Caco-2 (cell line): ENCODE results near the gene HS6ST2. TPM values are rescaled to one million over a fixed set of nuclear protein-coding genes. Genes with fewer than 3 reads are reported as not detected.

Experiments
- BruUV-seq: library from RNA; stranded (reverse); fragments of 400-500 nt; replicated peaks from 2 replicates; lab custom pipeline; 2021; lab: Mats Ljungman, UMichigan
- CTCF ChIA-PET: fragments of 300-600 bp; sonication (Branson Sonifier 250); formaldehyde crosslinking; loops from one replicate; lab custom pipeline; 2022; ENCODE audit warnings: antibody characterized with exemption; lab: Charles Lee
- POLR2A ChIA-PET: fragments of 300-600 bp; sonication (Branson Sonifier 250); formaldehyde crosslinking; loops from one replicate; lab custom pipeline; 2022; ENCODE audit warnings: antibody characterized with exemption; lab: Charles Lee
- DNase-seq, 2 experiments: peaks; one replicate each; pipeline versions ENCODE4 v3.0.0 to v3.0.0-alpha.2; 2020 to 2022
- H3K27me3 ChIP-seq: replicated peaks from 2 replicates; pipeline ENCODE4 v1.6.0; 2011; ENCODE audit warnings: low read length; ENCODE audit not compliant: control insufficient read depth, insufficient read depth
- H3K36me3 ChIP-seq: 2 replicates; pipeline ENCODE4 v1.5.1; 2011; ENCODE audit warnings: low read length; ENCODE audit not compliant: control insufficient read depth, insufficient read depth
- H3K4me1 ChIP-seq: fragments of 250-450 bp; sonication (Bioruptor Pico); 2 replicates; pipeline ENCODE4 v1.5.1; 2020; ENCODE audit warnings: mild to moderate bottlenecking
- H3K4me3 ChIP-seq: 2 replicates; pipeline ENCODE4 v1.5.1; 2011; ENCODE audit warnings: low read depth, mild to moderate bottlenecking, control low read depth, low read length
- H3K9me3 ChIP-seq: fragments of 250-450 bp; sonication (Bioruptor Pico); 2 replicates; pipeline ENCODE4 v1.5.1; 2020; ENCODE audit warnings: mild to moderate bottlenecking, moderate library complexity
- H3K27ac Mint-ChIP-seq: one replicate; pipeline ENCODE4 v1.8.0; 2022; ENCODE audit warnings: mixed read lengths; ENCODE audit not compliant: unreplicated experiment
- H3K27me3 Mint-ChIP-seq: one replicate; pipeline ENCODE4 v1.8.0; 2022; ENCODE audit warnings: mixed read lengths; ENCODE audit not compliant: insufficient read depth, unreplicated experiment
- H3K36me3 Mint-ChIP-seq: one replicate; pipeline ENCODE4 v1.8.0; 2022; ENCODE audit warnings: mild to moderate bottlenecking, mixed read lengths; ENCODE audit not compliant: insufficient read depth, unreplicated experiment
- H3K4me1 Mint-ChIP-seq: one replicate; pipeline ENCODE4 v1.8.0; 2022; ENCODE audit warnings: low read depth, mixed read lengths; ENCODE audit not compliant: unreplicated experiment
- H3K4me3 Mint-ChIP-seq: one replicate; pipeline ENCODE4 v1.8.0; 2022; ENCODE audit warnings: mild to moderate bottlenecking, moderate library complexity, mixed read lengths; ENCODE audit not compliant: unreplicated experiment
- H3K9me3 Mint-ChIP-seq: one replicate; pipeline ENCODE4 v1.8.0; 2022; ENCODE audit warnings: mixed read lengths; ENCODE audit not compliant: unreplicated experiment
- intact Hi-C: fragments of 100-400 bp; cut with micrococcal nuclease; formaldehyde crosslinking; loops from one replicate; pipeline ENCODE4 v1.10.0; 2022; ENCODE audit not compliant: unreplicated experiment
- total RNA-seq: library from RNA; stranded (reverse); gene quantifications from 2 replicates; pipeline ENCODE4 v1.2.3, GENCODE V29; 2022
- TF ChIP-seq, protein P1 (sequence below), 2 experiments: fragments of 200-600 bp in 1 of 2; IDR thresholded peaks; 1 replicate in 1 of 2; 2 replicates in 1 of 2; pipeline versions ENCODE4 v1.5.1 to v1.8.0; 2011 to 2022; ENCODE audit warnings: antibody characterized with exemption in 1 of 2, control low read depth in 1 of 2, inconsistent platforms in 1 of 2, low read depth in 1 of 2, low read length in 1 of 2, mild to moderate bottlenecking in 1 of 2, moderate library complexity in 1 of 2; ENCODE audit not compliant: insufficient read depth in 1 of 2, severe bottlenecking in 1 of 2, unreplicated experiment in 1 of 2

Gene HS6ST2
- total RNA-seq, 1 experiment from 2014 or later, result 34.9 TPM

DNA sequence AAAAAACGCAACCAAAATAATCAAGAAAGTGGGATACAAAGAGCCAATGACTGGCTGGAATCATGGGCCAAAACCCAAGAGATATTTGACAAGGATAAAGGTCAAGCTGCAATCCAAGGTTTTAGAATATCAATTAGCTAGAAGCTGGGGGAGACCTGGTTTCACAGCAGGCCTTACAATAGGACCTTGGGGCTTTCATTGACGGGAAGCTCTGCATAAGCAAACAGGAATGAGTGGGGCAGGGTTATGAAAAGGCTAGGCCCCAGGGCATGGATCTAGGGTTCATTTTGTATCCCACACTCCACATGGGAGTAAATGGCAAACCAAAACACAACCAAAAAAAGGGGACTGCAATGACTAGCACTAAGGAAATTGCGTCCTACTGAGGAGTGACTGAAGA lies 215.3 kb downstream of the HS6ST2 start:
- no TSS peak for BruUV-seq

GRCh38 chrX:132742246-132742645 lies 216.2 kb downstream of the HS6ST2 start:
- ChIA-PET POLR2A (no interaction called here), CTCF (no interaction called here)
- H3K4me3 ChIP-seq, result no peak overlapping the region
- no peaks in the 10 kb centered on the region for H3K9me3 Mint-ChIP-seq
- no peak overlapping the region for H3K4me3 Mint-ChIP-seq
- H3K27ac Mint-ChIP-seq, result no peak overlapping the region
- H3K36me3 Mint-ChIP-seq, result no peaks in the 10 kb centered on the region
- TF ChIP-seq, protein P1, sequence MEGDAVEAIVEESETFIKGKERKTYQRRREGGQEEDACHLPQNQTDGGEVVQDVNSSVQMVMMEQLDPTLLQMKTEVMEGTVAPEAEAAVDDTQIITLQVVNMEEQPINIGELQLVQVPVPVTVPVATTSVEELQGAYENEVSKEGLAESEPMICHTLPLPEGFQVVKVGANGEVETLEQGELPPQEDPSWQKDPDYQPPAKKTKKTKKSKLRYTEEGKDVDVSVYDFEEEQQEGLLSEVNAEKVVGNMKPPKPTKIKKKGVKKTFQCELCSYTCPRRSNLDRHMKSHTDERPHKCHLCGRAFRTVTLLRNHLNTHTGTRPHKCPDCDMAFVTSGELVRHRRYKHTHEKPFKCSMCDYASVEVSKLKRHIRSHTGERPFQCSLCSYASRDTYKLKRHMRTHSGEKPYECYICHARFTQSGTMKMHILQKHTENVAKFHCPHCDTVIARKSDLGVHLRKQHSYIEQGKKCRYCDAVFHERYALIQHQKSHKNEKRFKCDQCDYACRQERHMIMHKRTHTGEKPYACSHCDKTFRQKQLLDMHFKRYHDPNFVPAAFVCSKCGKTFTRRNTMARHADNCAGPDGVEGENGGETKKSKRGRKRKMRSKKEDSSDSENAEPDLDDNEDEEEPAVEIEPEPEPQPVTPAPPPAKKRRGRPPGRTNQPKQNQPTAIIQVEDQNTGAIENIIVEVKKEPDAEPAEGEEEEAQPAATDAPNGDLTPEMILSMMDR (IDR thresholded peaks at IDR 0.05; ENCODE audit: insufficient read depth in 1 of 2, low read depth in 1 of 2, low read length in 1 of 2, severe bottlenecking in 1 of 2, unreplicated experiment in 1 of 2), result no peak
- H3K27me3 ChIP-seq, result no peaks in the 10 kb centered on the region
- DNase-seq, result no peak
- intact Hi-C loops, result loop anchor here (5.0 kb wide), 1 partner anchor 430 kb away; no protein-coding TSS in a partner anchor
- H3K27me3 Mint-ChIP-seq, result no peaks in the 10 kb centered on the region
- H3K4me1 Mint-ChIP-seq, result peaks cover 6% of the 10 kb centered on the region
- H3K9me3 ChIP-seq, result no peaks in the 10 kb centered on the region
- H3K36me3 ChIP-seq, result no peaks in the 10 kb centered on the region
- BruUV-seq, result no TSS peak
- H3K4me1 ChIP-seq, result no peaks in the 10 kb centered on the region

More for the DNA sequence above, 215.3 kb downstream of the HS6ST2 start:
- no peak for DNase-seq
- intact Hi-C loops, result loop anchor here (5.0 kb wide), 1 partner anchor 429 kb away; no protein-coding TSS in a partner anchor
- Mint-ChIP-seq H3K27me3 (no peaks in the 10 kb centered on the region), H3K4me3 (no peak overlapping the region), H3K36me3 (no peaks in the 10 kb centered on the region), H3K27ac (no peak overlapping the region), H3K9me3 (no peaks in the 10 kb centered on the region), H3K4me1 (peaks cover 6% of the 10 kb centered on the region)
- Histone ChIP-seq H3K4me1 (no peaks in the 10 kb centered on the region), H3K9me3 (no peaks in the 10 kb centered on the region), H3K27me3 (no peaks in the 10 kb centered on the region), H3K36me3 (no peaks in the 10 kb centered on the region), H3K4me3 (no peak overlapping the region)
- TF ChIP-seq, protein P1 (IDR thresholded peaks at IDR 0.05; ENCODE audit: insufficient read depth in 1 of 2, low read depth in 1 of 2, low read length in 1 of 2, severe bottlenecking in 1 of 2, unreplicated experiment in 1 of 2), result no peak
- ChIA-PET CTCF (no interaction called here), POLR2A (no interaction called here)

DNA sequence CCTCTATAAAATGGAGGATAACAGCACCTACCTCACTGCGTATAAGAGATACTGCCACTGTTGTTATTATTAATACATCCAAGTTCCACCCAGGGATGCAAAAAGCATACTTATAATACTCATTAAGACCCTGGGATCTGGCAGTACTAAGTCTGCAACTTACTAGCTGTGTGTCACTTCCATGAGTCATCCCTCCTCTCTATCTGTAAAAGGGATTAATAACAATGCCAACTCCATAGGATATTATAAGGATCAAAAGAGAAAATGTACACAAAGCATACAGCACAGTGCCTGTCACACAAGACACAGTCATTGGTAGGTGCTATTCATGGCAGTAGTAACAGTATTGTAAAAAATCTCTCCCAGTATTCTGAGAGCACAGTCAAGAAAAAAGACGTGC lies 216.7 kb downstream of the HS6ST2 start:
- Mint-ChIP-seq H3K27me3 (no peaks in the 10 kb centered on the region), H3K27ac (no peak overlapping the region), H3K4me1 (peaks cover 6% of the 10 kb centered on the region), H3K4me3 (no peak overlapping the region), H3K9me3 (no peaks in the 10 kb centered on the region), H3K36me3 (no peaks in the 10 kb centered on the region)
- no TSS peak for BruUV-seq
- H3K36me3 ChIP-seq, result no peaks in the 10 kb centered on the region
- TF ChIP-seq, protein P1 (IDR thresholded peaks at IDR 0.05; ENCODE audit: insufficient read depth in 1 of 2, low read depth in 1 of 2, low read length in 1 of 2, severe bottlenecking in 1 of 2, unreplicated experiment in 1 of 2), result no peak
- no peak for DNase-seq
- no peaks in the 10 kb centered on the region for H3K27me3 ChIP-seq
- no peaks in the 10 kb centered on the region for H3K9me3 ChIP-seq
- CTCF ChIA-PET, result no interaction called here
- H3K4me3 ChIP-seq, result no peak overlapping the region
- intact Hi-C loops, result loop anchor here (2.0 to 5.0 kb wide), 3 partner anchors 199 to 431 kb away; no protein-coding TSS in a partner anchor
- no peaks in the 10 kb centered on the region for H3K4me1 ChIP-seq
- POLR2A ChIA-PET, result no interaction called here
